Measurements from ENCODE around the gene DNAJC5. TPM values are rescaled to one million over a fixed set of nuclear protein-coding genes. Genes with fewer than 3 reads are reported as not detected.
A peak's percentile ranks its signal among the peaks of the same experiment; 100 is the strongest.

DNAJC5 gene
- total and polyA plus RNA-seq, 7 donors: 13.1 to 33.6 (median 20.9) TPM

- Histone ChIP-seq H3K27ac (no peak overlapping the region), H3K27me3 (ENCODE audit: insufficient read depth in 3 of 3, low read length in 2 of 3) (no peaks in the 10 kb centered on the region), H3K36me3 (ENCODE audit: insufficient read depth in 1 of 2, low read depth in 1 of 2) (peaks cover 2 to 21% of the 10 kb centered on the region in 2 donors), H3K9me3 (no peaks in the 10 kb centered on the region), H3K4me1 (no peaks in the 10 kb centered on the region), H3K4me3 (no peak overlapping the region)
- intact Hi-C loops (cut with DNase I): no loop called here
- DNase-seq (no peak), ATAC-seq (peak in 3 of 4 donors; percentile 46 to 63 (median 59))
- TF ChIP-seq, protein P1, sequence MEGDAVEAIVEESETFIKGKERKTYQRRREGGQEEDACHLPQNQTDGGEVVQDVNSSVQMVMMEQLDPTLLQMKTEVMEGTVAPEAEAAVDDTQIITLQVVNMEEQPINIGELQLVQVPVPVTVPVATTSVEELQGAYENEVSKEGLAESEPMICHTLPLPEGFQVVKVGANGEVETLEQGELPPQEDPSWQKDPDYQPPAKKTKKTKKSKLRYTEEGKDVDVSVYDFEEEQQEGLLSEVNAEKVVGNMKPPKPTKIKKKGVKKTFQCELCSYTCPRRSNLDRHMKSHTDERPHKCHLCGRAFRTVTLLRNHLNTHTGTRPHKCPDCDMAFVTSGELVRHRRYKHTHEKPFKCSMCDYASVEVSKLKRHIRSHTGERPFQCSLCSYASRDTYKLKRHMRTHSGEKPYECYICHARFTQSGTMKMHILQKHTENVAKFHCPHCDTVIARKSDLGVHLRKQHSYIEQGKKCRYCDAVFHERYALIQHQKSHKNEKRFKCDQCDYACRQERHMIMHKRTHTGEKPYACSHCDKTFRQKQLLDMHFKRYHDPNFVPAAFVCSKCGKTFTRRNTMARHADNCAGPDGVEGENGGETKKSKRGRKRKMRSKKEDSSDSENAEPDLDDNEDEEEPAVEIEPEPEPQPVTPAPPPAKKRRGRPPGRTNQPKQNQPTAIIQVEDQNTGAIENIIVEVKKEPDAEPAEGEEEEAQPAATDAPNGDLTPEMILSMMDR (IDR thresholded peaks at IDR 0.05): no peak
- 87 to 92% (median 88%) methylated on average over 11 of the region's 11 CpGs for WGBS, 3 donors
Measured at GRCh38 chr20:63917811-63918210, 22.9 kb downstream of the DNAJC5 start.

DNA sequence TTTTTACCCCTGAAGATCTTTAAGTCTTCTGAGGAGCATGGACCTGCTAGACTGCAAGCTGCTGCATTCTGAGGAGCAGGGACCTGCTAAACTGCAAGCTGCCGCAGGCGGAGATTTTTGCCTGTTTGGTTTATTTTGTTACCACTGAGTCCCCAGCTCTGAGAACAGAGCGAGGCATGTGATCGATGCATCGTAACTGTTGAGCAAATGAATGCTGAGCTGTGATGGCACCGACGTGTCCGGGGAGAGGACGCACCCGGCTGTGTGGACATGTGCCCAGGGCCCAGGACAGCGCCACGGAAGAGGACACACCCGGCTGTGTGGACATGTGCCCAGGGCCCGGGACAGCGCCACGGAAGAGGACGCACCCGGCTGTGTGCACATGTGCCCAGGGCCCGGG, 24.2 kb downstream of the DNAJC5 start:
- H3K36me3 ChIP-seq (ENCODE audit: insufficient read depth in 1 of 2, low read depth in 1 of 2): peaks cover 2 to 21% of the 10 kb centered on the region in 2 donors
- H3K27me3 ChIP-seq (ENCODE audit: insufficient read depth in 3 of 3, low read length in 2 of 3): no peaks in the 10 kb centered on the region
- DNase-seq: no peak
- H3K4me1 ChIP-seq: no peaks in the 10 kb centered on the region
- H3K27ac ChIP-seq: no peak overlapping the region
- WGBS, 3 donors: 78 to 92% (median 91%) methylated on average over 14 to 19 of the region's 19 CpGs
- no peak for ATAC-seq
- H3K4me3 ChIP-seq: no peak overlapping the region
- intact Hi-C loops (cut with DNase I): no loop called here
- no peaks in the 10 kb centered on the region for H3K9me3 ChIP-seq
- TF ChIP-seq, protein P1 (IDR thresholded peaks at IDR 0.05): no peak

DNA sequence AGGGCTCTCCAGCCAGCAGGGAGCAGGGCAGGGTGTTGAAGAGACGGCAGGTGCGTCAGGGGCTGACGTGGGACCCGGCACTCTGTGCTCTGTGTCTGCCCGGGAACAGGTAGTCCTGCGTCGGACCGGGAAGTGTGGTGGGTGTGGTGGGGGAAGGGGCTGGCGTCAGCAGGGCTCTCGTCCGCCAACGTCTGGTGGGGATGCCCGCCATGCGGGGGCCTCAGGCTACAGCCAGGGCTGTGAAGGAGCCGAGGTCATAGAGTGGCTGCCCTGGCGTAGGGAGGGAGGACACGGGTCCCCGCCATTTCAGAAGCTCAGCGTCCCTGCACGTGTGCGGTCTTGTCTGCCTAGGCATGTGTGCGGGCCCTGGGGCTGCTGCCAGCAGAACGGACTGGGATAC, 25.3 kb downstream of the DNAJC5 start:
- Histone ChIP-seq H3K4me1 (no peaks in the 10 kb centered on the region), H3K27me3 (ENCODE audit: insufficient read depth in 3 of 3, low read length in 2 of 3) (no peaks in the 10 kb centered on the region), H3K4me3 (no peak overlapping the region), H3K9me3 (no peaks in the 10 kb centered on the region), H3K36me3 (ENCODE audit: insufficient read depth in 1 of 2, low read depth in 1 of 2) (peaks cover 2 to 21% of the 10 kb centered on the region in 2 donors), H3K27ac (no peak overlapping the region)
- WGBS, 3 donors: 94 to 96% (median 94%) methylated on average over 18 to 23 of the region's 23 CpGs
- TF ChIP-seq, protein P1 (IDR thresholded peaks at IDR 0.05): no peak
- intact Hi-C loops (cut with DNase I): no loop called here
- no peak for DNase-seq
- no peak for ATAC-seq

- DNase-seq (no peak), ATAC-seq (no peak)
- 75 to 82% (median 77%) methylated on average over 8 of the region's 8 CpGs for WGBS, 3 donors
- no peaks in the 10 kb centered on the region for H3K27me3 ChIP-seq (ENCODE audit: insufficient read depth in 3 of 3, low read length in 2 of 3)
- H3K4me3 ChIP-seq: no peak overlapping the region
- H3K4me1 ChIP-seq: peaks cover 11% of the 10 kb centered on the region
- TF ChIP-seq, protein P1 (IDR thresholded peaks at IDR 0.05): no peak
- intact Hi-C loops (cut with DNase I): no loop called here
- peaks cover 2 to 27% of the 10 kb centered on the region in 2 donors for H3K36me3 ChIP-seq (ENCODE audit: insufficient read depth in 1 of 2, low read depth in 1 of 2)
- no peak overlapping the region for H3K27ac ChIP-seq
- no peaks in the 10 kb centered on the region for H3K9me3 ChIP-seq
Measured at GRCh38 chr20:63923651-63924050, 28.7 kb downstream of the DNAJC5 start.

DNA sequence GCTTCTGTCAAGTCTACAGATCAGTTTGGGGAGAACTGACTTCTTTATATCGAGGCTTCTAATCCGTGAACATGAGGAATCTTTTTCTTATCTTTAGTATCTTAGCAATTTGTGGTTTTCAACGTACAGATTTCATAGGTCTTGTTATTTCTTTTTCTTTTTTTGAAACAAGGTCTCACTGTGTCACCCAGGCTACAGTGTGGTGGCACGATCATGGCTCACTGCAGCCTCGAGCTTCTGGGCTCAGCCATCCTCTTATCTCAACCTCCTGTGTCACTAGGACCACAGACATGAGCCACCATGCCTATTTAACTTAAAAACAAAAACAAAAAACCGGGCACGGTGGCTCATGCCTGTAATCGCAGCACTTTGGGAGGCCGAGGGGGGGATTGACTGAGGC, 29.3 kb downstream of the DNAJC5 start:
- Histone ChIP-seq H3K4me3 (no peak overlapping the region), H3K9me3 (no peaks in the 10 kb centered on the region), H3K36me3 (ENCODE audit: insufficient read depth in 1 of 2, low read depth in 1 of 2) (peaks cover 2 to 30% of the 10 kb centered on the region in 2 donors), H3K4me1 (peaks cover 11% of the 10 kb centered on the region), H3K27me3 (ENCODE audit: insufficient read depth in 3 of 3, low read length in 2 of 3) (no peaks in the 10 kb centered on the region), H3K27ac (no peak overlapping the region)
- ATAC-seq (no peak), DNase-seq (no peak)
- intact Hi-C loops (cut with DNase I): no loop called here
- TF ChIP-seq, protein P1 (IDR thresholded peaks at IDR 0.05): no peak
- WGBS, 3 donors: 71 to 84% (median 80%) methylated on average over 9 of the region's 9 CpGs

Data from psoas muscle (tissue), 8 donors.